ENCODE measurements around the gene FREM1.

DNA sequence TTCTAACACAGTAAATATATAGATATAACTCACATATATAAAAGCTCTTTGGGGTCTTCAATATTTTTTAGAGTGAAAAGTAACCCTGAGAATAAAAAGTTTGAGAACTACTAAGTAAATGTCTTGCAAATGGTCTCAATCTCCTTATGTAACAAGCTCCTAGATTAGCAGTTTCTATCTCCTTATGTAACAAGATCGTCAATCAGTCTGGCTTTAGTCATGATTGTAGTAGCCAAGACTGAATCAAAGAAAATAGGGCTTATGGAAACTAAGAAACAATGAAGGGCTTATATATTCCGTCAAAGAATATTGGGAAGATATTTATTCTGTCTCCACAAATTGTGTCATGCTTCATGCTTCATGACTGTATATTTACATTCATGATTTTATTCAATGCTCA, 22.4 kb upstream of the FREM1 start:
- TF ChIP-seq, protein P1, sequence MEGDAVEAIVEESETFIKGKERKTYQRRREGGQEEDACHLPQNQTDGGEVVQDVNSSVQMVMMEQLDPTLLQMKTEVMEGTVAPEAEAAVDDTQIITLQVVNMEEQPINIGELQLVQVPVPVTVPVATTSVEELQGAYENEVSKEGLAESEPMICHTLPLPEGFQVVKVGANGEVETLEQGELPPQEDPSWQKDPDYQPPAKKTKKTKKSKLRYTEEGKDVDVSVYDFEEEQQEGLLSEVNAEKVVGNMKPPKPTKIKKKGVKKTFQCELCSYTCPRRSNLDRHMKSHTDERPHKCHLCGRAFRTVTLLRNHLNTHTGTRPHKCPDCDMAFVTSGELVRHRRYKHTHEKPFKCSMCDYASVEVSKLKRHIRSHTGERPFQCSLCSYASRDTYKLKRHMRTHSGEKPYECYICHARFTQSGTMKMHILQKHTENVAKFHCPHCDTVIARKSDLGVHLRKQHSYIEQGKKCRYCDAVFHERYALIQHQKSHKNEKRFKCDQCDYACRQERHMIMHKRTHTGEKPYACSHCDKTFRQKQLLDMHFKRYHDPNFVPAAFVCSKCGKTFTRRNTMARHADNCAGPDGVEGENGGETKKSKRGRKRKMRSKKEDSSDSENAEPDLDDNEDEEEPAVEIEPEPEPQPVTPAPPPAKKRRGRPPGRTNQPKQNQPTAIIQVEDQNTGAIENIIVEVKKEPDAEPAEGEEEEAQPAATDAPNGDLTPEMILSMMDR (IDR thresholded peaks at IDR 0.05) = no peak
- TF ChIP-seq POLR2AphosphoS5 (IDR thresholded peaks at IDR 0.05) (no peak), POLR2A (IDR thresholded peaks at IDR 0.05) (no peak)

Measured in breast epithelium (tissue), 3 donors.